ENCODE results near the gene MC1R. TPM values are rescaled to one million over a fixed set of nuclear protein-coding genes. Genes with fewer than 3 reads are reported as not detected.

Gene MC1R
- total RNA-seq, 1 donor from 2014 or later, result 13.2 TPM

DNA sequence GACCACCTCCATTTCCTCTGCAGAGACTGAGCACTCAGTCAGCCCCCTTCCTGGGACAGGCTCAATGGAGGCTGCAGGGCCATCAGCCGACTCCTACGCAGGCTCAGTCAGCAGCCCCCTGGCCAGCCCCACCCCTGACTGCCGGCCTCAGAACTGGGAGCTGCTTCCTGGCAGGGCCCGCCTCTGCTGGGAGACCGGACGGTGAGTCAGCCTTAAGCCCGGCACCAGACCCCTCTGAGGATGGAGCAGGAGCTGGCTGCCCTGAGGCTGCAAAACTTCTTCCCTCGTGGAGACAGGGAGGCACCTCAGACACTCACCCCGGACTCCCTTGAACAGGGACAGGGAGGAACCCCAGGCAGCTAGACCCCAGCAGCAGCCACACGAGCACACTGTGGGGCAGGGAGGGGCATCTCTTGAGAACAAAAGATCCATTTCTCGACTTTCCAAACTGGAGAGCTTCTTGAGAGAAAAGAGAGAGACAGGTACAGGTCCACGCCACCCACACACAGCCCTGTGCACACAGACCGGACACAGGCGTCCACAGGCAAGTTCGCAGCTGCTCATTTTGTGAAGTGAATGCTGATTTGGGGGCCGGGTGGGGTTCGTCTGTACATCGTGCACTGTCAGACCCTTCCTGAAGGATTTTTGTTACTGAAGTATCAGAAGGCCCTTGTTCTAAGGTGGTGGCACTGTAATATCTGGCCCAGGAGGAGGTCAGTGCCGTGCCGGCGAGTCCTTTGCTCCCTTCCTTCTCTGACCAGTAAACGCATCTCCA, 3.2 kb downstream of the MC1R start:
- H3K27ac ChIP-seq, result peak overlapping the region; percentile 85

DNA sequence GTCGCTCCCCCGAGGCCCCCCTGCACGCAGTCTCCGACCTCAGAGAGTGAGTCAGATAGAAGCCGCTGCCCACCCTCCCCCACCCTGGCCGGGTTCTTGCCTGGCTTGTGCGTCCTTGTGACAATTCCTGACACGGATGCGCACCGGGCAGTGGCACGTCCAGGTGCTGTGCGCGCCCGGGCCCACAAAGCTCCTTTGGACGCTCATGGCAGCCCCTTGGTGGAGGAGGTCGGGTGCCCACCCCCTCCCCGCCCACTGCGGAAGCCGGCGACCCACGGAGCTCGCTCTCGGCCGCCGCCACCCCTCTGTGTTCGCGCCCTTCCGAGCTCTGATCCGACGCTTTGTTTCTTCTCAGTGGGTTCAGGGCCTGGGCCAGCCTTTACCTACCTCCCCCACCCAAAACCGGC, 3.8 kb downstream of the MC1R start:
- intact Hi-C loops (cut with DNase I), result loop anchor here (2.0 kb wide), 3 partner anchors 26 to 50 kb away; partner anchors contain the start of gene DEF8
- H3K27me3 ChIP-seq, result peaks cover 7% of the 10 kb centered on the region
- H3K36me3 ChIP-seq, result no peaks in the 10 kb centered on the region
- H3K4me3 ChIP-seq, result peak overlapping the region; percentile 64 to 67
- H3K4me1 ChIP-seq, result peaks cover 26 to 43% of the 10 kb centered on the region in 2 donors
- peak; percentile 86 to 94 for DNase-seq (ENCODE audit: low spot score in 2 of 2)
- no peaks in the 10 kb centered on the region for H3K9me3 ChIP-seq
- TF ChIP-seq, protein P1, sequence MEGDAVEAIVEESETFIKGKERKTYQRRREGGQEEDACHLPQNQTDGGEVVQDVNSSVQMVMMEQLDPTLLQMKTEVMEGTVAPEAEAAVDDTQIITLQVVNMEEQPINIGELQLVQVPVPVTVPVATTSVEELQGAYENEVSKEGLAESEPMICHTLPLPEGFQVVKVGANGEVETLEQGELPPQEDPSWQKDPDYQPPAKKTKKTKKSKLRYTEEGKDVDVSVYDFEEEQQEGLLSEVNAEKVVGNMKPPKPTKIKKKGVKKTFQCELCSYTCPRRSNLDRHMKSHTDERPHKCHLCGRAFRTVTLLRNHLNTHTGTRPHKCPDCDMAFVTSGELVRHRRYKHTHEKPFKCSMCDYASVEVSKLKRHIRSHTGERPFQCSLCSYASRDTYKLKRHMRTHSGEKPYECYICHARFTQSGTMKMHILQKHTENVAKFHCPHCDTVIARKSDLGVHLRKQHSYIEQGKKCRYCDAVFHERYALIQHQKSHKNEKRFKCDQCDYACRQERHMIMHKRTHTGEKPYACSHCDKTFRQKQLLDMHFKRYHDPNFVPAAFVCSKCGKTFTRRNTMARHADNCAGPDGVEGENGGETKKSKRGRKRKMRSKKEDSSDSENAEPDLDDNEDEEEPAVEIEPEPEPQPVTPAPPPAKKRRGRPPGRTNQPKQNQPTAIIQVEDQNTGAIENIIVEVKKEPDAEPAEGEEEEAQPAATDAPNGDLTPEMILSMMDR (IDR thresholded peaks at IDR 0.05), result no peak
- peak overlapping the region; percentile 85 for H3K27ac ChIP-seq

More for the DNA sequence above, 3.2 kb downstream of the MC1R start:
- no peaks in the 10 kb centered on the region for H3K36me3 ChIP-seq
- H3K9me3 ChIP-seq, result no peaks in the 10 kb centered on the region
- TF ChIP-seq, protein P1 (IDR thresholded peaks at IDR 0.05), result no peak
- peaks cover 26 to 43% of the 10 kb centered on the region in 2 donors for H3K4me1 ChIP-seq
- intact Hi-C loops (cut with DNase I), result loop anchor here (2.0 kb wide), 3 partner anchors 27 to 51 kb away; partner anchors contain the start of gene DEF8
- DNase-seq (ENCODE audit: low spot score in 2 of 2), result peak; percentile 74 to 92
- H3K27me3 ChIP-seq, result peaks cover 7% of the 10 kb centered on the region
- H3K4me3 ChIP-seq, result peak overlapping the region; percentile 64 to 67

DNA sequence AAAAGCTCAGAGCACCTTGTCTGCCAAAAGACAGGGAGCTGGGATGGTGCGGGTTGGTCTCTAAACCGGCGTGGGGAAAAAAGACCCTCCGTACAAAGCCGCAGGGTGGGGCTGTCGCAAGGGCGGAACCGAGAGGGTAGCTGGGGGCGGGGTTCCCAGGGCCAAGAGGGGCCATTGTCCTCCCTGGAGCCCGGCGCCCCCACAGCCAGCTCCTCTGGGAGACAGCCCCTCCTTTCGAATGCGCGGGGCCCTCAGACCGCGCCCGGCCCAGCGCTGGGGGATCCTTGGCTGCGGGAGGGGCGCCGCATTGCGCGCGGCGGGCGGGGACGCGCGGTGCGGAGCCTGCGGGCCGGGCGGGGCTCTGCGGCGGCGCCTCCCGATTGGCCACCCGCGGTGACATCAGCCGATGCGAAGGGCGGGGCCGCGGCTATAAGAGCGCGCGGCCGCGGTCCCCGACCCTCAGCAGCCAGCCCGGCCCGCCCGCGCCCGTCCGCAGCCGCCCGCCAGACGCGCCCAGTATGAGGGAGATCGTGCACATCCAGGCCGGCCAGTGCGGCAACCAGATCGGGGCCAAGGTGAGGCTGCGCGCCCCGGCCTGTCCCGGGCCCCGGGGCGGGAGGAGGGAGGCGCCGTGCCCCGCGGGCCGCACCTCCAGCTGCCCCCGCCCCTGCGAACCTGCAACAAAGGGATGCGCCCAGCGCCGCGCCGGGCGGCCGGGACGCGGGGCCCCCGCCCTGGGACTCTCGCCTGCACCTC, 4.4 kb downstream of the MC1R start, which contains the start of gene TUBB3:
TUBB3 (plus strand) TSS at position 459 of the 756 bp plus-strand sequence; CDS start at position 519, 60 bp downstream.
- no peak for DNase-seq (ENCODE audit: low spot score in 2 of 2)
- Histone ChIP-seq H3K4me3 (peak within 1 kb of the TSS; percentile 64 to 67), H3K4me1 (peaks cover 25 to 40% of the 10 kb centered on the region in 2 donors), H3K36me3 (no peaks in the 10 kb centered on the region), H3K27ac (peak within 1 kb of the TSS; percentile 85), H3K9me3 (no peaks in the 10 kb centered on the region), H3K27me3 (peaks cover 7% of the 10 kb centered on the region)
- intact Hi-C loops (cut with DNase I), result loop anchor here (2.0 kb wide), 3 partner anchors 26 to 50 kb away; partner anchors contain the start of gene DEF8
- TF ChIP-seq, protein P1 (IDR thresholded peaks at IDR 0.05), result no peak

DNA sequence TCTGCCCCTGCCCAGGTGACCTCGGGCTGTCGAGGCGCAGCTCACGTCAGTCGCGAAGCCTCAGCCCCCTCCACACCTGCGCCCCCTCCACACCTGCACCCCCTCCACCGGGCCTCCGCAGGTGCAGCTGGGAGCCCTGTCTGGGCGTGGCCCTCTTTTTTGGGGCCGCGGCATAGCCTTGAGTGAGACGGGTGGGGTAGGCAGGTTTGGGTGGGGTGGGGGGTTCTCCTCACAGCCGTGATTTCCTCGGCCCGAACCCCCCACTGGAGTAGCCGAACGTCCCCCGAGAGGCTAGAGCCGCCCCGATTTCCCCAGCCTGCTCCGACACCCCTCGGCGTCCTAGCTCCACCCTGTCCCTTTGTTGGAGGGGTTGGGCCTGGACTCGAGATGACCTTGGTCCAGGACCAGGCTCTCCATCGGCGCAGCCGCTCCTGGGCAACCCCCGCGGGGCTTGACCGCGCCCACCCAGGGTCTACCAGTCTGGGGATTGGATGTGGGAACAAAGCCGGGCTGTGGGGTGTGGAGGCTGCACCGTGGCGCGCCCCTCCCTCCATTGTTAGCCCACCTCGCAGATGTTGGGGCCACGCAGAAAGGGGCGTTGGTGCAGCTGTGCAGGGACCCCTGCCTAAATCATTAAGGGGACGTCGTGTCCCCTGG, 5.1 kb downstream of the MC1R start:
- Histone ChIP-seq H3K9me3 (no peaks in the 10 kb centered on the region), H3K4me1 (peaks cover 19 to 35% of the 10 kb centered on the region in 2 donors), H3K4me3 (peak overlapping the region; percentile 64 to 67), H3K36me3 (no peaks in the 10 kb centered on the region), H3K27me3 (peaks cover 7% of the 10 kb centered on the region), H3K27ac (no peak overlapping the region)
- no peak for DNase-seq (ENCODE audit: low spot score in 2 of 2)
- TF ChIP-seq, protein P1 (IDR thresholded peaks at IDR 0.05), result no peak
- intact Hi-C loops (cut with DNase I), result loop anchor here (2.0 kb wide), 3 partner anchors 25 to 49 kb away; partner anchors contain the start of gene DEF8

DNA sequence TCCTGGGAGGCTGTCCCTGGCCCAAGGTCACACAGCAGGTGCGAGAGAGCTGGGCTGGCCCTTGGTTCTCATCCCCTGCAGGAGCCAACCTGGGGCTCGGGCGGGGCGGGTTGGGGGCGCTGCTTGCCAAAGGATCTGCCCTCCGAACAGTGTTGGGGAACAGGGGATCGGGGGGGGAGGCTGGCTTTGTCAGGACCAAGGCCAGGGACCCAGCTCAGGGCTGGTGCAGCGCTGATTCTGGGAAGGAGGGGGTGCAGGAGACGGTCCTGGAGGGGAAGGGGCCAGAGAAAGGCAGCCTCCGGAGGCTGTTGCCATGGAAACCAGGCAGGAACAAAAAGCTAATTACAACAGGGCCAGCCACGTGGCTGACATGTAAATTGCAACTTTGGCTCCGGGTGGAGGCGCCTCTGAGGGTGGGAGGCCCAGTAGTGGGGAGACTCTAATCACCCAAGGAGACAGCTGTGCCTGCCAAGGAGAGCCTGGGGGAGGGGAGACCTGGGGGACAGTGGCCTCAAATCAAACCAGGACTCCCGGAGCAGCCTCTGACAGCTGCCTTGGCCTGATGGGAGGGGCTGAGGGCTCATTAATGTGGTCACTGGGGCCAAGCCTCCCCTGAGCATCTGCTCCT, 5.7 kb downstream of the MC1R start:
- no peak overlapping the region for H3K27ac ChIP-seq
- H3K9me3 ChIP-seq, result no peaks in the 10 kb centered on the region
- intact Hi-C loops (cut with DNase I), result no loop called here
- TF ChIP-seq, protein P1 (IDR thresholded peaks at IDR 0.05), result no peak
- H3K27me3 ChIP-seq, result peaks cover 7% of the 10 kb centered on the region
- no peak for DNase-seq (ENCODE audit: low spot score in 2 of 2)
- H3K36me3 ChIP-seq, result no peaks in the 10 kb centered on the region
- peak overlapping the region in 1 of 2 donors; percentile 67 for H3K4me3 ChIP-seq
- H3K4me1 ChIP-seq, result peaks cover 19 to 35% of the 10 kb centered on the region in 2 donors
